HK-2 (cell line): Measurements from ENCODE around the gene CHP2.
"Not testable (repeated sequence)": the region's sequence is repeated elsewhere in the genome, so short reads cannot be mapped to it uniquely, and the experiment has no call there.

Source experiments
- DNase-seq: peaks from one replicate; pipeline ENCODE4 v3.0.0-alpha.2; 2018; ENCODE audit not compliant: unreplicated experiment

The CHP2 gene

GRCh38 chr16:23754594-23755483 is at the start of gene CHP2:
CHP2 (plus strand) TSS chr16:23755026; CDS start chr16:23755050, 24 bp downstream.
- no peak for DNase-seq

GRCh38 chr16:23705517-23705902 is 49.3 kb upstream of the CHP2 start:
- no peak for DNase-seq

GRCh38 chr16:23706439-23706838 is 48.4 kb upstream of the CHP2 start:
- DNase-seq: no peak

- DNase-seq: no peak
Observed at GRCh38 chr16:23709536-23709935, 45.3 kb upstream of the CHP2 start.

GRCh38 chr16:23710008-23710407 is 44.8 kb upstream of the CHP2 start:
- no peak for DNase-seq

GRCh38 chr16:23710504-23710903 is 44.3 kb upstream of the CHP2 start:
- DNase-seq: no peak

GRCh38 chr16:23711785-23712184 is 43.0 kb upstream of the CHP2 start:
- no peak for DNase-seq

GRCh38 chr16:23712976-23713375 is 41.9 kb upstream of the CHP2 start, which contains the start of gene ERN2:
ERN2 (minus strand) TSS chr16:23713222; CDS start chr16:23713187, 35 bp downstream.
- DNase-seq: no peak

- no peak for DNase-seq
Observed at GRCh38 chr16:23716484-23716883, 38.3 kb upstream of the CHP2 start.

GRCh38 chr16:23722613-23723240 is 32.1 kb upstream of the CHP2 start:
- DNase-seq: not testable (repeated sequence)

GRCh38 chr16:23724096-23724784 is 30.6 kb upstream of the CHP2 start:
- DNase-seq: no peak

GRCh38 chr16:23724785-23725131 is 30.1 kb upstream of the CHP2 start:
- no peak for DNase-seq

- DNase-seq: no peak
Observed at GRCh38 chr16:23726710-23727109, 28.1 kb upstream of the CHP2 start.

GRCh38 chr16:23728112-23728477 is 26.7 kb upstream of the CHP2 start:
- no peak for DNase-seq

GRCh38 chr16:23729503-23730424 is 25.1 kb upstream of the CHP2 start:
- DNase-seq: no peak

GRCh38 chr16:23734176-23734893 is 20.5 kb upstream of the CHP2 start:
- no peak for DNase-seq

GRCh38 chr16:23737423-23738028 is 17.3 kb upstream of the CHP2 start:
- DNase-seq: not testable (repeated sequence)

- no peak for DNase-seq
Observed at GRCh38 chr16:23739516-23739915, 15.3 kb upstream of the CHP2 start.

GRCh38 chr16:23741675-23742303 is 13.0 kb upstream of the CHP2 start:
- DNase-seq: no peak

GRCh38 chr16:23742766-23743165 is 12.1 kb upstream of the CHP2 start:
- DNase-seq: no peak
